Neural progenitor cell (in vitro differentiated cells): ENCODE measurements around the gene MX2.

Experiments used
- EZH2 ChIP-seq: fragments of 200-600 bp; sonication (generic); IDR thresholded peaks from 2 replicates; pipeline ENCODE4 v1.6.1; 2017; ENCODE audit warnings: antibody characterized with exemption, mild to moderate bottlenecking, moderate library complexity
- EZH2phosphoT487 ChIP-seq: fragments of 200-600 bp; sonication (generic); IDR thresholded peaks from 2 replicates; pipeline ENCODE4 v1.6.1; 2017; ENCODE audit warnings: antibody characterized with exemption
- TF ChIP-seq, protein P1 (sequence below): fragments of 200-600 bp; sonication (generic); IDR thresholded peaks from 2 replicates; pipeline ENCODE4 v1.5.1; 2017; ENCODE audit warnings: antibody characterized with exemption, mild to moderate bottlenecking

DNA sequence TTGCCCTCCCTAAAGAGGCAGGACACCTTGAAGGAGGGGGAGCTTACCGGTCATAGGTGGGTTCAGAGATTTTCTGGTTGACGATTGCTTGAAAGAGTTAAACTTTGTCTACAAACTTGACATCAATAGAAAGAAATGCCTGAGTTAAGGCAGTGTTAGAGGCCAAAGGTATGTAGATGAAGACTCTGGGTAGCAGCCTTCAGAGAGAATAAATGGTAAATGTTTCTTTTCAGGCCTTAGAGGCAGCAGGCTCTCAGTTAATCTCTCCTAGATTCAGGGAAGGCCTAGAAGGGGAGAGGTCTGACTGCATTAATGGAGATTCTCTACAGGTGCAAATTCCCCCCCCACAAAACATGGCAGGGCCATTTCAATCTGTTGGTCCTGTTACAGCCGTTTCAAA, 91.9 kb downstream of the MX2 start:
- TF ChIP-seq, protein P1, sequence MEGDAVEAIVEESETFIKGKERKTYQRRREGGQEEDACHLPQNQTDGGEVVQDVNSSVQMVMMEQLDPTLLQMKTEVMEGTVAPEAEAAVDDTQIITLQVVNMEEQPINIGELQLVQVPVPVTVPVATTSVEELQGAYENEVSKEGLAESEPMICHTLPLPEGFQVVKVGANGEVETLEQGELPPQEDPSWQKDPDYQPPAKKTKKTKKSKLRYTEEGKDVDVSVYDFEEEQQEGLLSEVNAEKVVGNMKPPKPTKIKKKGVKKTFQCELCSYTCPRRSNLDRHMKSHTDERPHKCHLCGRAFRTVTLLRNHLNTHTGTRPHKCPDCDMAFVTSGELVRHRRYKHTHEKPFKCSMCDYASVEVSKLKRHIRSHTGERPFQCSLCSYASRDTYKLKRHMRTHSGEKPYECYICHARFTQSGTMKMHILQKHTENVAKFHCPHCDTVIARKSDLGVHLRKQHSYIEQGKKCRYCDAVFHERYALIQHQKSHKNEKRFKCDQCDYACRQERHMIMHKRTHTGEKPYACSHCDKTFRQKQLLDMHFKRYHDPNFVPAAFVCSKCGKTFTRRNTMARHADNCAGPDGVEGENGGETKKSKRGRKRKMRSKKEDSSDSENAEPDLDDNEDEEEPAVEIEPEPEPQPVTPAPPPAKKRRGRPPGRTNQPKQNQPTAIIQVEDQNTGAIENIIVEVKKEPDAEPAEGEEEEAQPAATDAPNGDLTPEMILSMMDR: no peak
- TF ChIP-seq EZH2 (no peak), EZH2phosphoT487 (no peak)
